Neural progenitor cell (in vitro differentiated cells): ENCODE measurements around the gene POLDIP3.

Source experiments
- EZH2 ChIP-seq: fragments of 200-600 bp; sonication (generic); IDR thresholded peaks from 2 replicates; pipeline ENCODE4 v1.6.1; 2017; ENCODE audit warnings: antibody characterized with exemption, mild to moderate bottlenecking, moderate library complexity
- EZH2phosphoT487 ChIP-seq: fragments of 200-600 bp; sonication (generic); IDR thresholded peaks from 2 replicates; pipeline ENCODE4 v1.6.1; 2017; ENCODE audit warnings: antibody characterized with exemption
- TF ChIP-seq, protein P1 (sequence below): fragments of 200-600 bp; sonication (generic); IDR thresholded peaks from 2 replicates; pipeline ENCODE4 v1.5.1; 2017; ENCODE audit warnings: antibody characterized with exemption, mild to moderate bottlenecking

DNA sequence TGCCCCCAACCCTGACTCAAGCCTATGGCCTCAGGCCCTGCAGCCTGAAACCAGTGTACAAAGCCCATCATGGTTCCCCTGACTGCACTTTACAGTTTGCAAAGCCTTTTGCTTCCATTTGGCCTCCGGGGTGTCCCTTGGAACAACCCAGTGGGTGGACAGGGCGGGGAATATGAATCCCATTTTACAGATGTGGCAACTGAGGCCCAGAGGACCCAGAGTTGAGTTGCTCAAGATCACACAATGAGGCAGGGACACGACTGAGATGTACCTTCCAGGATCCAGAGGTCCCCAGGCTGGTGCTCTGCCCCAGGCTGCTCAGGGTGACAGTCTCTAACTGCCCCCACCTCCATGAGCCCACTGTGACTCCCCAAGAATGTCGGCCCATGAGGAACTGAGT, 5.4 kb upstream of the POLDIP3 start:
- TF ChIP-seq, protein P1, sequence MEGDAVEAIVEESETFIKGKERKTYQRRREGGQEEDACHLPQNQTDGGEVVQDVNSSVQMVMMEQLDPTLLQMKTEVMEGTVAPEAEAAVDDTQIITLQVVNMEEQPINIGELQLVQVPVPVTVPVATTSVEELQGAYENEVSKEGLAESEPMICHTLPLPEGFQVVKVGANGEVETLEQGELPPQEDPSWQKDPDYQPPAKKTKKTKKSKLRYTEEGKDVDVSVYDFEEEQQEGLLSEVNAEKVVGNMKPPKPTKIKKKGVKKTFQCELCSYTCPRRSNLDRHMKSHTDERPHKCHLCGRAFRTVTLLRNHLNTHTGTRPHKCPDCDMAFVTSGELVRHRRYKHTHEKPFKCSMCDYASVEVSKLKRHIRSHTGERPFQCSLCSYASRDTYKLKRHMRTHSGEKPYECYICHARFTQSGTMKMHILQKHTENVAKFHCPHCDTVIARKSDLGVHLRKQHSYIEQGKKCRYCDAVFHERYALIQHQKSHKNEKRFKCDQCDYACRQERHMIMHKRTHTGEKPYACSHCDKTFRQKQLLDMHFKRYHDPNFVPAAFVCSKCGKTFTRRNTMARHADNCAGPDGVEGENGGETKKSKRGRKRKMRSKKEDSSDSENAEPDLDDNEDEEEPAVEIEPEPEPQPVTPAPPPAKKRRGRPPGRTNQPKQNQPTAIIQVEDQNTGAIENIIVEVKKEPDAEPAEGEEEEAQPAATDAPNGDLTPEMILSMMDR = no peak
- TF ChIP-seq EZH2 (no peak), EZH2phosphoT487 (no peak)
